Measurements from ENCODE around the gene VGLL3. TPM values are rescaled to one million over a fixed set of nuclear protein-coding genes. Genes with fewer than 3 reads are reported as not detected.
"Not testable (repeated sequence)": the region's sequence is repeated elsewhere in the genome, so short reads cannot be mapped to it uniquely, and the experiment has no call there.

The VGLL3 gene
- total RNA-seq, 1 donor from 2014 or later = 40.6 TPM

GRCh38 chr3:87025661-87026645, 35.0 kb upstream of the VGLL3 start:
- no peak for DNase-seq (ENCODE audit: low read depth)
- Histone ChIP-seq H3K36me3 (ENCODE audit: control insufficient read depth, insufficient read depth, low read length) (no peaks in the 10 kb centered on the region), H3K27me3 (ENCODE audit: control insufficient read depth, insufficient read depth, low read length) (no peaks in the 10 kb centered on the region), H3K4me3 (ENCODE audit: low read depth, low read length) (no peak overlapping the region)
- TF ChIP-seq CTCF (IDR thresholded peaks at IDR 0.05; ENCODE audit: insufficient read depth, low read length, poor library complexity, severe bottlenecking) = no peak

- DNase-seq (ENCODE audit: low read depth); H3K27me3 ChIP-seq (ENCODE audit: control insufficient read depth, insufficient read depth, low read length); H3K36me3 ChIP-seq (ENCODE audit: control insufficient read depth, insufficient read depth, low read length); H3K4me3 ChIP-seq (ENCODE audit: low read depth, low read length): not testable (repeated sequence)
These were observed 26.4 kb upstream of the VGLL3 start for GRCh38 chr3:87017370-87017769.

- Histone ChIP-seq H3K27me3 (ENCODE audit: control insufficient read depth, insufficient read depth, low read length) (no peaks in the 10 kb centered on the region), H3K4me3 (ENCODE audit: low read depth, low read length) (no peak overlapping the region), H3K36me3 (ENCODE audit: control insufficient read depth, insufficient read depth, low read length) (no peaks in the 10 kb centered on the region)
- no peak for DNase-seq (ENCODE audit: low read depth)
- TF ChIP-seq CTCF (IDR thresholded peaks at IDR 0.05; ENCODE audit: insufficient read depth, low read length, poor library complexity, severe bottlenecking) = no peak
These were observed 18.3 kb upstream of the VGLL3 start for GRCh38 chr3:87009271-87009670.

GRCh38 chr3:87006844-87007439, 16.0 kb upstream of the VGLL3 start:
- peak; percentile 46 for TF ChIP-seq CTCF (IDR thresholded peaks at IDR 0.05; ENCODE audit: insufficient read depth, low read length, poor library complexity, severe bottlenecking)
- Histone ChIP-seq H3K4me3 (ENCODE audit: low read depth, low read length) (no peak overlapping the region), H3K36me3 (ENCODE audit: control insufficient read depth, insufficient read depth, low read length) (no peaks in the 10 kb centered on the region), H3K27me3 (ENCODE audit: control insufficient read depth, insufficient read depth, low read length) (no peaks in the 10 kb centered on the region)
- no peak for DNase-seq (ENCODE audit: low read depth)

GRCh38 chr3:87004883-87005282, 13.9 kb upstream of the VGLL3 start:
- Histone ChIP-seq H3K36me3 (ENCODE audit: control insufficient read depth, insufficient read depth, low read length) (no peaks in the 10 kb centered on the region), H3K27me3 (ENCODE audit: control insufficient read depth, insufficient read depth, low read length) (no peaks in the 10 kb centered on the region), H3K4me3 (ENCODE audit: low read depth, low read length) (no peak overlapping the region)
- TF ChIP-seq CTCF (IDR thresholded peaks at IDR 0.05; ENCODE audit: insufficient read depth, low read length, poor library complexity, severe bottlenecking) = no peak
- no peak for DNase-seq (ENCODE audit: low read depth)

GRCh38 chr3:87002346-87002745, 11.4 kb upstream of the VGLL3 start:
- no peak for DNase-seq (ENCODE audit: low read depth)
- no peak overlapping the region for H3K4me3 ChIP-seq (ENCODE audit: low read depth, low read length)
- no peaks in the 10 kb centered on the region for H3K27me3 ChIP-seq (ENCODE audit: control insufficient read depth, insufficient read depth, low read length)
- no peaks in the 10 kb centered on the region for H3K36me3 ChIP-seq (ENCODE audit: control insufficient read depth, insufficient read depth, low read length)
- no peak for TF ChIP-seq CTCF (IDR thresholded peaks at IDR 0.05; ENCODE audit: insufficient read depth, low read length, poor library complexity, severe bottlenecking)

All from kidney epithelial cell (primary cell).